CD4-positive, CD25-positive, alpha-beta regulatory T cell (primary cell): Measurements from ENCODE around the gene ZIC4. TPM values are rescaled to one million over a fixed set of nuclear protein-coding genes. Genes with fewer than 3 reads are reported as not detected.

ENCODE experiments used
- ATAC-seq, 2 donors: fragments of 150-1000 bp; cut with Tn5 transposase; one replicate each; pipeline ENCODE4 v1.10.0; 2021; ENCODE audit warnings: low read depth in 2 of 2, moderate number of reproducible peaks in 2 of 2, moderate library complexity in 1 of 2
- DNase-seq, 3 donors: peaks; one replicate each; pipeline versions ENCODE4 v3.0.0 to v3.0.0-alpha.2; 2012 to 2022; ENCODE audit warnings: mixed read lengths in 1 of 3
- H3K27ac ChIP-seq: one replicate; pipeline ENCODE4 v1.7.0; 2013; ENCODE audit warnings: mild to moderate bottlenecking, low read length; ENCODE audit not compliant: insufficient read depth, poor library complexity, severe bottlenecking
- H3K27me3 ChIP-seq: one replicate; pipeline ENCODE4 v1.7.0; 2013; ENCODE audit warnings: low read length; ENCODE audit not compliant: control insufficient read depth, insufficient read depth
- H3K36me3 ChIP-seq: one replicate; pipeline ENCODE4 v1.7.0; 2013; ENCODE audit warnings: mild to moderate bottlenecking, low read length, moderate library complexity; ENCODE audit not compliant: control insufficient read depth, insufficient read depth
- H3K4me1 ChIP-seq: 2 replicates; pipeline ENCODE4 v1.7.0; 2013; ENCODE audit warnings: mild to moderate bottlenecking, low read length; ENCODE audit not compliant: insufficient read depth, control insufficient read depth, poor library complexity, severe bottlenecking
- H3K4me3 ChIP-seq: one replicate; pipeline ENCODE4 v1.7.0; 2013; ENCODE audit warnings: low read depth, mild to moderate bottlenecking, low read length, moderate library complexity
- H3K9me3 ChIP-seq, 2 experiments: 1 replicate in 1 of 2; 2 replicates in 1 of 2; pipeline ENCODE4 v1.7.0; 2013; ENCODE audit warnings: low read length in 2 of 2, mild to moderate bottlenecking in 1 of 2, moderate library complexity in 1 of 2; ENCODE audit not compliant: control insufficient read depth in 2 of 2
- H3K27ac Mint-ChIP-seq, 3 donors: one replicate each; pipeline ENCODE4 v1.8.0; 2020 to 2022; ENCODE audit warnings: mild to moderate bottlenecking in 3 of 3, mixed read lengths in 3 of 3, moderate library complexity in 2 of 3
- H3K27me3 Mint-ChIP-seq: one replicate; pipeline ENCODE4 v1.8.0; 2022; ENCODE audit warnings: mild to moderate bottlenecking, mixed read lengths
- H3K36me3 Mint-ChIP-seq: one replicate; pipeline ENCODE4 v1.8.0; 2020; ENCODE audit warnings: mixed read lengths
- H3K4me1 Mint-ChIP-seq, 4 donors: one replicate each; pipeline ENCODE4 v1.8.0; 2020 to 2022; ENCODE audit warnings: mixed read lengths in 4 of 4, mild to moderate bottlenecking in 1 of 4
- H3K4me3 Mint-ChIP-seq, 4 donors: one replicate each; pipeline ENCODE4 v1.8.0; 2020 to 2022; ENCODE audit warnings: mild to moderate bottlenecking in 4 of 4, mixed read lengths in 4 of 4, moderate library complexity in 3 of 4
- H3K9me3 Mint-ChIP-seq, 7 donors: one replicate each; pipeline ENCODE4 v1.8.0; 2020 to 2022; ENCODE audit warnings: mixed read lengths in 7 of 7, mild to moderate bottlenecking in 3 of 7, moderate library complexity in 2 of 7
- polyA plus RNA-seq, 4 donors: library from polyadenylated mRNA; unstranded; fragments of 300-500 nt; fragmentation: Illumina TruSeq; gene quantifications; one replicate each; pipeline ENCODE4 v1.2.3, GENCODE V29; 2021
- total RNA-seq: library from RNA; stranded (reverse); gene quantifications from one replicate; pipeline ENCODE4 v1.2.3, GENCODE V29; 2022

ZIC4 gene
- total and polyA plus RNA-seq, 5 donors from 2014 or later, result not detected

DNA sequence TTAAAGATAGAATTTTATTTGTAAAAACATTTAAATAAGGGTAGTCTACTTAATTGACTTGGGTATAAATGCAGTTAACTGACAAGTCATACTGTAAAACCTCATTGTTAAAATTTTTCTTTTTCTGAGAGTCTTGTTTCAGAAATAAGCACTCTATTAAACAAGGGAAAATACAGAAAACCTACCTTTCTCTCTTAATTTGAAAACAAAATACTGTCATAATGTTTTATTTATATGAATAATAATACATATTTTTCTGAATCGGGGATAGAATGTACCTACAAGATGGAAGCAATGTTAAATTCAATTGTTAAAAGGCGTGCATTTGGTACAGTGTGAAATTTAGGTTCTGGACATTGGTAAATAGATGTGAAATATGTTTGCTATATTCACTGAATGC is 20.6 kb upstream of the ZIC4 start:
- no peak overlapping the region for H3K27ac Mint-ChIP-seq
- H3K27ac ChIP-seq, result no peak overlapping the region
- H3K36me3 ChIP-seq, result no peaks in the 10 kb centered on the region
- no peak overlapping the region for H3K4me3 Mint-ChIP-seq
- H3K4me3 ChIP-seq, result no peak overlapping the region
- DNase-seq (no peak), ATAC-seq (no peak)
- H3K4me1 ChIP-seq, result no peaks in the 10 kb centered on the region
- no peaks in the 10 kb centered on the region for H3K36me3 Mint-ChIP-seq
- H3K4me1 Mint-ChIP-seq, result no peaks in the 10 kb centered on the region
- peaks cover 4 to 9% of the 10 kb centered on the region in 2 experiments for H3K9me3 ChIP-seq
- H3K27me3 ChIP-seq, result peaks cover 26% of the 10 kb centered on the region
- H3K27me3 Mint-ChIP-seq, result peaks cover 34% of the 10 kb centered on the region
- peaks cover 0 to 5% (median 1%) of the 10 kb centered on the region in 7 donors for H3K9me3 Mint-ChIP-seq

DNA sequence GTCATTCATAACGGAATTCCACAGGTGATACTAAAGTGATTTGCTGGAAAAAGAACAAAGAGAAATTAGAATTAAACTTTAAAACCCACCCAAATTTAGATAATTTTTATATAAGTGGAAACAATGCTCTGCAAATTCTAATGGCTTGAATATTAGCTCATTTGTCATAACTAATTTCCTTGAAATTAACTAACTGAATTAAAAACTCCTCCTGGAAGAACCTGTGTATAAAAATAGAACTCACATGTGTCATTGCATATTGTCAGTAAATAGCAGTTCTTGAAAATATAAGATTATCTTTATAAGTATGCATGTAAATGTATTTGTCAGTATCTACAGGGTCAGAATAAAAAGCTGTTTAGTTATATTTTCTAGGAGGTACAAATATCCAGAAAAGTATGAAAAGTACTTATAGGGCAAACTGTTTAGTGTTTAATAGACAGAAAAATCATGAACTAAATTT is 19.1 kb upstream of the ZIC4 start:
- Histone ChIP-seq H3K36me3 (no peaks in the 10 kb centered on the region), H3K9me3 (peaks cover 4 to 19% of the 10 kb centered on the region in 2 experiments), H3K27me3 (peaks cover 31% of the 10 kb centered on the region), H3K4me3 (no peak overlapping the region), H3K27ac (no peak overlapping the region), H3K4me1 (no peaks in the 10 kb centered on the region)
- ATAC-seq, result no peak
- Mint-ChIP-seq H3K4me1 (no peaks in the 10 kb centered on the region), H3K4me3 (no peak overlapping the region), H3K27ac (no peak overlapping the region), H3K36me3 (no peaks in the 10 kb centered on the region), H3K9me3 (peaks cover 0 to 5% (median 1%) of the 10 kb centered on the region in 7 donors), H3K27me3 (peaks cover 49% of the 10 kb centered on the region)
- no peak for DNase-seq

DNA sequence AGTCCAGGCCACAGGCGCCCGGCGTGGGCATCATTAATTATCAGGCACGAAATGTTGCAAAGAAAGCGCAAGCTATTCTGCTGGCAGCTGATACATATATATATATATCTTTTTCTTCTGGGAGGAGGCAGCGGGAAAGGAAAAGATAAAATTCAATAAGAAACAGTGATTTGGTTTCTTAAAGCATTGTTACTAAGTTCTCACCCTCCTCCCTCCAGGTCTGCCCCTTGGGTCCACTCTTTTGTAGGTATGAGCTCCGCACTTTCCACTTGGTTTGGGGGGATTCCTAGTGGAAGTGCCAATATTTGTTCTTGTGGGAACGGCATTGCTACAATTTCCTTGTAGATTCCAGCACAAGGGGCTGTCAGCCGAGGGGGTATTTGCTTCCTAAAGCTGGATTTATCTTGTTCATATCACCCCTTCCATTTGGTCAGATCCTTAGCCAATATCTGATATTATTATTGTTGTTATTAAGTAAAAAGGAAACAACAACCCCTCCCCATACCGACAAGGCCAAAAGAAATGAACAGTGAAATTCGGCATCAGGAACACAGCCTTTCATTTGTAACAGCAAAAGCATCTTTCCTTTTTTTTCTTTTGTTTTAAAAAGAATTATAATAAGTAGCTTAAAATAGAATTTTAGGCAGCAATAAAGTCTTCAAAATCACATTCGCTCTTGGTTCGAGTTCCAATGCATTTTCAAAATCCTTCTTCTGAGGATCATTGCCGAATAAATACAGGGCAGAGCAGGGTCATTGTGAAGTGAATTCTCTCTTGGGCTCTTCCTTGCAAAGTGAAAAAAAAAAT is 18.4 kb upstream of the ZIC4 start:
- ATAC-seq, result no peak
- peaks cover 4 to 25% of the 10 kb centered on the region in 2 experiments for H3K9me3 ChIP-seq
- H3K4me1 ChIP-seq, result no peaks in the 10 kb centered on the region
- H3K27me3 Mint-ChIP-seq, result peaks cover 55% of the 10 kb centered on the region
- no peaks in the 10 kb centered on the region for H3K36me3 Mint-ChIP-seq
- H3K36me3 ChIP-seq, result no peaks in the 10 kb centered on the region
- H3K4me3 ChIP-seq, result no peak overlapping the region
- H3K27me3 ChIP-seq, result peaks cover 35% of the 10 kb centered on the region
- peaks cover 0 to 9% (median 0%) of the 10 kb centered on the region in 7 donors for H3K9me3 Mint-ChIP-seq
- no peak for DNase-seq
- H3K27ac ChIP-seq, result no peak overlapping the region
- no peak overlapping the region for H3K27ac Mint-ChIP-seq
- no peaks in the 10 kb centered on the region for H3K4me1 Mint-ChIP-seq
- H3K4me3 Mint-ChIP-seq, result no peak overlapping the region

DNA sequence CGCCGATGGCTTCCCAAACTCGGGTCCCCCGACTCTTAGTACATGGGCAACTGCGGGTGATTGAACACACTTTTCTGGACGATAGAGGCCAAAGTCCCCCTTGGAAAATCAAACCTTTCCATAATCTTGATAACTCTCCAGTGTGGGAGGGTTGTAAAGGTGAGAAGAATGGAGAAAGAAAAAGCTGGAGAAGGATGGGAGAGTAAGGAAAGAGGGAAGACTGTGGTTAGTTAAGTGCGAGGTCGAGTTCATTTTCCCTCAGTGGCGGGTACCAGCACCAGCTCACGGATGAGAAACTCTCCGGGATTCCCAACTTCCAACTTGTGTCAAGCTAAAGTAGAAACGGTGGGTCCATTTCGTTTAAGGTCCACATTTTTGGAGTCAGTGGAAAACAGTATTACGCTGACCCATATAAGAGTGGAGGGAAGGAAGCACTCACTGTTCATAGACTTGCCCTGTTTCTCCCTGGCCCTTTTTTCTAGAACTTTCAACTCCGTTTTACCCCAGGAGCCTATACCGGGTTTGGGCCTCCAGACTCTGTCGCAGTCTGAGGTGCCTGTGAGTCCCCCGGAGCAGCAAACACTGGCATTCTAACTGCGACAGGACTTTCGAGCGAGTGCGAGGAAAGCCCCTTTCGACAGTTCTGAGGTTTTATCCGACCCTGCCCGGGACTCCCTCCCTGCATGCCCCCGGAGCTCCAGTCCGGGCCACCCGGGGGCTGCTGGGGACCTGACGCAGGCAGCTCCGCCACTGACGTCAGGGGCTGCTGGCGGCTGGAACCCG is 17.6 kb upstream of the ZIC4 start:
- H3K4me1 Mint-ChIP-seq, result no peaks in the 10 kb centered on the region

DNA sequence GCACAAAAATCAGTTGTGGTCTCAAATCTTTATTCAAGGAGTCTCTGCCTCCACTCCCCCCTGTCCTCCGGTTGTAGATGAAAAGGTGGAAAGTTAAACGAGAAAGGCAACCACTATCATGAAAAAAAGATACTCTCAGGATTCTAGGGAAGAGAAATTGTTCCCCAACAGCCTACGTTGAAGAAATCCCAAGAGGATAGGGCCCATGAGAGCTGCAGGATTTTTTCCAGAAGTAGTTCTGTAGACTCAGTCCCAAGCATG is 17.1 kb upstream of the ZIC4 start:
- Mint-ChIP-seq H3K9me3 (peaks cover 0 to 11% (median 3%) of the 10 kb centered on the region in 7 donors), H3K4me3 (no peak overlapping the region), H3K36me3 (no peaks in the 10 kb centered on the region), H3K27ac (no peak overlapping the region), H3K4me1 (peaks cover 0 to 4% (median 0%) of the 10 kb centered on the region in 4 donors), H3K27me3 (peaks cover 65% of the 10 kb centered on the region)
- Histone ChIP-seq H3K4me3 (no peak overlapping the region), H3K4me1 (no peaks in the 10 kb centered on the region), H3K27ac (no peak overlapping the region), H3K36me3 (no peaks in the 10 kb centered on the region), H3K27me3 (peaks cover 39% of the 10 kb centered on the region), H3K9me3 (peaks cover 4 to 29% of the 10 kb centered on the region in 2 experiments)
- ATAC-seq, result no peak
- DNase-seq, result no peak

More for the DNA sequence above, 17.6 kb upstream of the ZIC4 start:
- Histone ChIP-seq H3K27ac (no peak overlapping the region), H3K9me3 (peaks cover 4 to 29% of the 10 kb centered on the region in 2 experiments), H3K4me3 (no peak overlapping the region), H3K36me3 (no peaks in the 10 kb centered on the region), H3K27me3 (peaks cover 35% of the 10 kb centered on the region), H3K4me1 (no peaks in the 10 kb centered on the region)
- Mint-ChIP-seq H3K27ac (no peak overlapping the region), H3K9me3 (peaks cover 0 to 11% (median 0%) of the 10 kb centered on the region in 7 donors), H3K4me3 (no peak overlapping the region), H3K27me3 (peaks cover 60% of the 10 kb centered on the region), H3K36me3 (no peaks in the 10 kb centered on the region)
- no peak for DNase-seq
- ATAC-seq, result no peak

DNA sequence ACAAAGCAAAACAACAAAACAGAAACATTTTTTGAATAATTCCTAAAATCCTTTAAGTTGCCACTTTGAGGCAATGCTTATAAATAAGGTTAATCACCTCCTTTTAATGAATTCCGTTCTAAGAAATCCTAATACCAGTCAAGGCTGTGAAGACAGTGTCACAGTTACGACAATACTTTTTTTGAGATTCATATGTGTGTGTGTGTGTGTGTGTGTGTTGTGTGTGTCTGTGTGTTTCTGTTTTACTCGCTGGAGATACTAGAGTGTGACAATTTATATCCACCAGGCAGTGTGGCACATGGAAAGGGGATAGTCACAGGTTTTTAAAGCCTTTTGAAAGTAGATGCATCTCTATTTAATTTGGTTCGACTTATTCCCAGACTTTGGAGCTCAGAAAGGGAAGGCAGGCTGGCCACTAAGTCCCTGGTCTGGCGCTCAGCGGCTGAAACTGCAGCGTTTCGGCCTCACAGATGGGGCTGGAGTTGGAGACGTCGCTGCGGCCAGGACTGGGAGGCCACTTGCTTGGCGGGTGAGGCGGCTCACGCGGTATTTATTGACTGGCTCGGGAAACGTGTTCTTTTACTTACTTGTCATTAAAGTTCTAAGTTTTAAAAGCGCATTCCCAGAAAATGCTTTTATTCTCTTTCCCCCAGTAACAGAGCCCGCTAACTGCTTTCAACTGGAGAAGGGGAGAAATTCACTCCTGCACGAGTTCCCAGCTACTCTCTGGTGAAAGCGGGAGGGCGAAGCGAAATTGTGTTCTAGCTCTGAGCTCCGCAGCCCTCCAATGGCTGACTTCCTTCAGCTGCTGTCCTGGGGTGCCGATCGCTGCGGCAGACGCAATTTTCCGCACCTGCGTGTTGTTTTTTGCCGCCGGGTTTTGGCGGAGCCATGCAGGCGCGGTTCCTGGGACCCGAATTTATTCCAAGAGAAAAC is 16.5 kb upstream of the ZIC4 start:
- Mint-ChIP-seq H3K27me3 (peaks cover 70% of the 10 kb centered on the region), H3K27ac (no peak overlapping the region), H3K9me3 (peaks cover under 1 to 11% (median 3%) of the 10 kb centered on the region in 7 donors), H3K4me3 (no peak overlapping the region), H3K36me3 (no peaks in the 10 kb centered on the region), H3K4me1 (peaks cover 0 to 6% (median 2%) of the 10 kb centered on the region in 4 donors)
- H3K4me1 ChIP-seq, result no peaks in the 10 kb centered on the region
- no peak overlapping the region for H3K27ac ChIP-seq
- peaks cover 7 to 29% of the 10 kb centered on the region in 2 experiments for H3K9me3 ChIP-seq
- no peak overlapping the region for H3K4me3 ChIP-seq
- DNase-seq, result no peak
- H3K27me3 ChIP-seq, result peaks cover 45% of the 10 kb centered on the region
- ATAC-seq, result no peak
- H3K36me3 ChIP-seq, result no peaks in the 10 kb centered on the region

DNA sequence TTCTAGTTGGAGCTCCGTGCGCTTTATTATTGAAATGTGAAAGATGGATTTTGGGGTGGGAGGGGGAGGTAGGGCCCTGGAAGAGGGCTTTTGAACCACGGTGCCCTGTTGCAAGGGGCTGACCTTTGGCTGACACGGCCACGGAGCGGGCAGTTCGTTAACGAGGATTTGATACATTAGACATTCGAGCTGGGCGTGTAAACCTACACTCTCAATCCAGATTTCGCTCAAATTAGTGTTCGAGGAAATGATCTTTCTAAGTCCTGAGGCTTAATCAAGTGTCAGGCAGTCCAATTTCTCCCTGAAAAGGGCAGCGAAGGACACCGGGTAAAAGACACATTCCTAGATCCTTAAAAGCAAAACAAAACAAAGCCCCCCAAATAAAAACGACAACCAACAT is 15.9 kb upstream of the ZIC4 start:
- H3K27me3 ChIP-seq, result peaks cover 51% of the 10 kb centered on the region
- no peak overlapping the region for H3K27ac Mint-ChIP-seq

More for the DNA sequence above, 15.9 kb upstream of the ZIC4 start:
- Mint-ChIP-seq H3K27me3 (peaks cover 77% of the 10 kb centered on the region), H3K4me1 (peaks cover 0 to 6% (median 3%) of the 10 kb centered on the region in 4 donors), H3K36me3 (no peaks in the 10 kb centered on the region), H3K9me3 (peaks cover 1 to 11% (median 5%) of the 10 kb centered on the region in 7 donors), H3K4me3 (no peak overlapping the region)
- H3K9me3 ChIP-seq, result peaks cover 7 to 29% of the 10 kb centered on the region in 2 experiments
- no peaks in the 10 kb centered on the region for H3K4me1 ChIP-seq
- H3K27ac ChIP-seq, result no peak overlapping the region
- H3K4me3 ChIP-seq, result no peak overlapping the region
- DNase-seq (no peak), ATAC-seq (no peak)
- H3K36me3 ChIP-seq, result no peaks in the 10 kb centered on the region
